HG03159 (cell line): ENCODE data around the gene PAPLN.
"Not testable (repeated sequence)": the region's sequence is repeated elsewhere in the genome, so short reads cannot be mapped to it uniquely, and the experiment has no call there.

Experiments used
- ATAC-seq: cut with Tn5 transposase; IDR thresholded peaks from one replicate; pipeline ENCODE4 v1.9.1; 2021; ENCODE audit warnings: mild to moderate bottlenecking, moderate library complexity; ENCODE audit not compliant: unreplicated experiment

Gene PAPLN, protein sequence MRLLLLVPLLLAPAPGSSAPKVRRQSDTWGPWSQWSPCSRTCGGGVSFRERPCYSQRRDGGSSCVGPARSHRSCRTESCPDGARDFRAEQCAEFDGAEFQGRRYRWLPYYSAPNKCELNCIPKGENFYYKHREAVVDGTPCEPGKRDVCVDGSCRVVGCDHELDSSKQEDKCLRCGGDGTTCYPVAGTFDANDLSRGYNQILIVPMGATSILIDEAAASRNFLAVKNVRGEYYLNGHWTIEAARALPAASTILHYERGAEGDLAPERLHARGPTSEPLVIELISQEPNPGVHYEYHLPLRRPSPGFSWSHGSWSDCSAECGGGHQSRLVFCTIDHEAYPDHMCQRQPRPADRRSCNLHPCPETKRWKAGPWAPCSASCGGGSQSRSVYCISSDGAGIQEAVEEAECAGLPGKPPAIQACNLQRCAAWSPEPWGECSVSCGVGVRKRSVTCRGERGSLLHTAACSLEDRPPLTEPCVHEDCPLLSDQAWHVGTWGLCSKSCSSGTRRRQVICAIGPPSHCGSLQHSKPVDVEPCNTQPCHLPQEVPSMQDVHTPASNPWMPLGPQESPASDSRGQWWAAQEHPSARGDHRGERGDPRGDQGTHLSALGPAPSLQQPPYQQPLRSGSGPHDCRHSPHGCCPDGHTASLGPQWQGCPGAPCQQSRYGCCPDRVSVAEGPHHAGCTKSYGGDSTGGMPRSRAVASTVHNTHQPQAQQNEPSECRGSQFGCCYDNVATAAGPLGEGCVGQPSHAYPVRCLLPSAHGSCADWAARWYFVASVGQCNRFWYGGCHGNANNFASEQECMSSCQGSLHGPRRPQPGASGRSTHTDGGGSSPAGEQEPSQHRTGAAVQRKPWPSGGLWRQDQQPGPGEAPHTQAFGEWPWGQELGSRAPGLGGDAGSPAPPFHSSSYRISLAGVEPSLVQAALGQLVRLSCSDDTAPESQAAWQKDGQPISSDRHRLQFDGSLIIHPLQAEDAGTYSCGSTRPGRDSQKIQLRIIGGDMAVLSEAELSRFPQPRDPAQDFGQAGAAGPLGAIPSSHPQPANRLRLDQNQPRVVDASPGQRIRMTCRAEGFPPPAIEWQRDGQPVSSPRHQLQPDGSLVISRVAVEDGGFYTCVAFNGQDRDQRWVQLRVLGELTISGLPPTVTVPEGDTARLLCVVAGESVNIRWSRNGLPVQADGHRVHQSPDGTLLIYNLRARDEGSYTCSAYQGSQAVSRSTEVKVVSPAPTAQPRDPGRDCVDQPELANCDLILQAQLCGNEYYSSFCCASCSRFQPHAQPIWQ

GRCh38 chr14:73237219-73237785 is at the start of gene PAPLN:
Gene PAPLN, plus strand, starts transcription at chr14:73237506. Its CDS starts 2,273 bp downstream, at chr14:73239779.
- ATAC-seq: no peak

DNA sequence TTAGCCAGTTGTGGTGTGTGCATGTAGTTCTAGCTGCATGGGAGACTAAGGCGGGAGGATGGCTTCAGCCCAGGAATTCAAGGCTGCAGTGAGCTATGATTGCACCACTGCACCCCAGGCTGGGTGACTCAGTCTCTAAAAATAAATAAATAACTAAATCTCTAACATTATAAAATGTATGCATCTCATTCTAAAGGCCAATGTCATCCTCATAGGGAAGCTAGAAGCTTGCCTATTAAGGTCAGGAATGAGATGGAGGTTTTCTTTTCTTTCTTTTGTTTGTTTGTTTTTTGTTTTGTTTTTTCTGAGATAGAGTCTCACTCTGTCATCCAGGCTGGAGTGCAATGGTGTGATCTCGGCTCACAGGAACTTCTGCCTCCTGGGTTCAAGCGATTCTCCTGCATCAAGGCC is 48.8 kb upstream of the PAPLN start:
- no peak for ATAC-seq

GRCh38 chr14:73189651-73190050 is 47.7 kb upstream of the PAPLN start:
- ATAC-seq: no peak

DNA sequence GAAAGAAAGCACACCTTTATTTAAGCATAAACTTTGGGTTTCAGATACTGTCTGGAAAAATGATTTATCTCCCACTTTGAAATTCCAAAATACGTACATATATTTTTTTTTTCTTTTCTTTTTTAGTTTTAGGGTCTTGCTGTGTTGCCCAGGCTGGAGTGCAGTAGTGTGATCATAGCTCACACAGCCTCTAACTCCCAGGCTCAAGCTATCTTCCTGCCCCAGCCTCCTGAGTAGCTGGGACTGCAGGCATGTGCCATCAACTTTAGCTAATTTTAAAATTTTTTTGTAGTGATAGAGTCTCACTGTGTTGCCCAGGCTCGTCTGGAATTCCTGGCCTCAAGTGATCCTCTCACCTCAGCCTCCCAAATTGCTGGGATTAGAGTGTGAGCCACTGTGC is 45.9 kb upstream of the PAPLN start:
- ATAC-seq: no peak

GRCh38 chr14:73194306-73194705 is 43.0 kb upstream of the PAPLN start:
- ATAC-seq: not testable (repeated sequence)

DNA sequence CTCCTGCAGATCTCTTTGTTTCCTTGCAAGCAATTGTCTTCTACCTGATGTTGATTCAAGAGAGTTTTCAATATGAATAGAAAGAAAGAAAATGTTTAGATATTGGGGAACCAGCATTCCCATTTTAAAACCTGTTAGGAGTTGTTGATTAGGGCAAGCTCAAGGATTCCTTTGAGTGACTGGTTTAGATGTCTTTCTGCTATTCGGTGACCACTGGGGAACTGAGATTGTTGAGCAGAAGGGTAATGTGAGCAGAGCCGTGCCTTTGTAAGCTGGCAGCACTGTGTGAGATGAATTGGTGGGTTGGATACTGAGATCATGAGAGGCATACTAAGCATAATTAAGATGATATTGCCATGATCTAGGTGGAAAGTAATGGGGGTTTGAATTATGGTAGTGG is 39.1 kb upstream of the PAPLN start:
- no peak for ATAC-seq

GRCh38 chr14:73203527-73203926 is 33.8 kb upstream of the PAPLN start:
- ATAC-seq: no peak

GRCh38 chr14:73207615-73208014 is 29.7 kb upstream of the PAPLN start:
- no peak for ATAC-seq

GRCh38 chr14:73208390-73208789 is 28.9 kb upstream of the PAPLN start:
- ATAC-seq: no peak

DNA sequence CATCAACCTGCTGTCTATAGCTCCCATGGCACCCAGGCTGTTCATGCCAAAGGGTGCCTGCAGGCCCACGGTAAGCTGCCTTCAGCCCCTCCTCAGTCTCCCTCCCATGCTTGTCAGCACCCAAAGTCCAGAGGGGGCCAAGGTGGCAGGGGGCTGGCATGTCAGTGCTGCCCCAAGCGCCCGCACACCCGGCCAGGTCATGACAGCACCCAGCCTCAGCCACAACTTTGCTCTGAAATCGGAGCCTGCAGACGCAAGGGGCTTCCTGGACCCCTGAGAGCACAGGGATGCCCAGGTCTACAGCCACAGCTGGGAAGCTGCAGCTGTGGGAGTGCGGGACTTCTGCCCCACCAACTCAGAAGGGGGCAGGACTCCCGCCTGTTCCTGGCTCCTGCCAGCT is 28.5 kb upstream of the PAPLN start:
- no peak for ATAC-seq

DNA sequence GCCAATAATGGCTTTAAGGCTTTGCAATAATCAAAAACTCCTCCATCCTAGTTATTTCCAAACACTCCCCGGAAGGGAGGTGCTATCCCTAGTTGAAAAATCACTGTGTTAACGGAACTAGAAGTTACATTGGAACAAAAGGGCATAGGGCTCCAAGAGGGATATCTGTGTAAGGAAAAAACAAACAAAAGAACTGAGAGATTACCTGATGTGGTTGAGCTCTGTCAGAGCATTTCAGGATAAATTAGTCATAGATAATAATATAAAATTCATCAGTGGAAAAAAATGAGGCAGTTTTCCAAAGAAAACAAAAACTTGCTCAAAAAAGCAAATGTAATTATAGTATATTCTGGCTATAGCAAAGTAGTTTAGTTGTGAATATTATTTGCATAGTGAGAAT is 27.4 kb upstream of the PAPLN start:
- no peak for ATAC-seq

DNA sequence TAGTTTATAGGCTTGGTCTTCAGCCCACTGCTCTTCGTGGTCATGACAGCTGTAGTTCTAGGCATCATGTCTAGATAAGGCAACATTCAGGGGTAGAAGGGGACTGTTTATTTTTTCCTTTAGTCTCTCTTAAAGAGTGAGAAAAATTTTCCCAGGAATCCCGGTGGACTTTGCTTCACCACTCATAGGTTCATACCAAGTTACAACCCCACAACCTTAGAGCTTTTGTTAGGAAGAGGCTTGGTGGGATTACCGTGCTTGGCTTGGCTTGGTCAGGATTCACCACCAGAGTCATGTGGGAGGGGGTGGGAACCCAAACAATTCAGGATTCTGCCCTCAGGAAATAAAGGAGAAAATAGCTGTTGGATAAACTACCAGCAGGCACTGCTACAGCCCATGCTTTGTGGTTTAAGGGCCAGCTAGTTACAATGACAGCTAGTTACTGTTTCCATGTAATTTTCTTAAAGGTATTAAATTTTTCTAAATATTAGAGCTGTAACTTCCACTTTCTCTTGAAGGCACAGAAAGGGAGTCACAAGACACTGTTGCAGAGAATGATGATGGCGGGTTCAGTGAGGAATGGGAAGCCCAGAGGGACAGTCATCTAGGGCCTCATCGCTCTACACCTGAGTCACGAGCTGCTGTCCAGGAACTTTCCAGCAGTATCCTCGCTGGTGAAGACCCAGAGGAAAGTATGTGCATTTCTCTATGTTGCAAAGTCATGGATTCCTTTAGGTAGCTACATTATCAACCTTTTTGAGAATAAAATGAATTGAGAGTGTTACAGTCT is 25.9 kb upstream of the PAPLN start:
- ATAC-seq: no peak

DNA sequence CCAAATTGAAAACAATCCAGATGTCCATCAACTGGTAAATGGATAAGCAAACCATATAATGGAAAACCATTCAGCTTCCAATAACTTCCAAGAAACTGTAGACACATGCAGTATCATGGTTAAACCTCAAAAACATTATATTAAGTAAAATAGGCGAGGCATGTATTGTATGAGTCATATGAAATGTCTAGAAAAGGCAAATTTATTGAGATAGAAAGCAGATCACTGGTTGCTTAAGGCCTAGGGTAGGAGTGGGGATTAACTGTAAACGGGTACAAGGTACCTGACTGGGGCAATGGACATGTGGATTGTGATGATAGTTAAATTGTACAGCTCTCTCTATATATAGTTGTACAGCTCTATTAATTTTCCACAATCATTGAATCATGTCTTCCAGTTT is 21.3 kb upstream of the PAPLN start:
- ATAC-seq: no peak

DNA sequence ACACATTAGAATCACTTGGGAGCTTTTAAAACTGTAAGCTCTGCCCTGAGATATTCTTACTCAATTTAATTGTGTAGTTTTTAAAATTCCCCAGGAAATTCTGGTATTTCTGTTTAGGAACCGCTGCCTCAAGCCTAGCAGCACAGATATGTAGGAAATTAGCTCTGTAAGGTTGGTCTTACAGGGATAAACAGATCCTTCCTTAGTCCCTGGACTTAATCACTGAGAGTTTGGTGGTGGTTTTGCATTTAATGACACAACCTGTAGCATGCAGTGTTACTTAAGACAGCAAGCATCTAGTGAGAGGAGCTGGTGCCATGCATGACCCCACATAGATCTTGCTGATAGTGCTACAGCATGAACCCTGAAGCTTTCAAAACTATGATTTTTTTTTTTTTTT is 19.9 kb upstream of the PAPLN start:
- ATAC-seq: no peak

DNA sequence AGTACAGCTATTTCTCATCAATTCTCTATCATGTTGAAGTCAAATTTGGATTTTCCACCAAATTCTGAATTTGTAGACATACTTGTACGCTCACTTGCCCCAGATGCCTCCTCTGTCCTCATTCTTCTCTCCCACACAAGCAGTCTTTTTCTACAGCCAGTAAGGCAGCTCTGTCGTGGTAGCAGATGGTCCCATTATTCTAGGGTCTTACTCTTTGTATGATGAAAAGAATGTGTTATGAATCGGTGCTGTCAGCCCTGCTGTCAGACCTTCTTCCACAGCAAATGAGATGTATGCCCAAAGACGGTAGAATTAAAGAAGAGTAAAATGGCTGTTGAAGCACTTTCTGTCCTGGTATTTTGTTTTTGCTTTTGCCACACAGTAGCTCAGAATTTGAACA is 17.2 kb upstream of the PAPLN start:
- ATAC-seq: no peak

GRCh38 chr14:73220634-73221033 is 16.7 kb upstream of the PAPLN start:
- ATAC-seq: no peak

GRCh38 chr14:73221945-73222344 is 15.4 kb upstream of the PAPLN start:
- no peak for ATAC-seq

DNA sequence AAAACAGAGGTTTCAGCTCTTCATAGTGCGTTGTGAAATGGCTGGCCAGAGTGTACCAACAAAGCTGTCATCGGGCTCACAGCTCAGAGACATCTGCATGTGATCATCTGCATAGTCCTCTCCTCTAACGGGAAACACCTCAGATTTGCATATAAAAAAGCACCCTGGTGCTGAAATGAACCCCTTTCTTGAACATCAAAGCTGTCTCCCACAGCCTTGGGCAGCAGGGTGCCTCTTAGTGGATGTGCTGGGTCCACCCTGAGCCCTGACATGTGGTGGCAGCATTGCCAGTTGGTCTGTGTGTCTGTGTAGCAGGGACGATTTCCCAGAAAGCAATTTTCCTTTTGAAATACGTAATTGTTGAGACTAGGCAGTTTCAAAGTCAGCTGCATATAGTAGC is 14.3 kb upstream of the PAPLN start:
- ATAC-seq: no peak

DNA sequence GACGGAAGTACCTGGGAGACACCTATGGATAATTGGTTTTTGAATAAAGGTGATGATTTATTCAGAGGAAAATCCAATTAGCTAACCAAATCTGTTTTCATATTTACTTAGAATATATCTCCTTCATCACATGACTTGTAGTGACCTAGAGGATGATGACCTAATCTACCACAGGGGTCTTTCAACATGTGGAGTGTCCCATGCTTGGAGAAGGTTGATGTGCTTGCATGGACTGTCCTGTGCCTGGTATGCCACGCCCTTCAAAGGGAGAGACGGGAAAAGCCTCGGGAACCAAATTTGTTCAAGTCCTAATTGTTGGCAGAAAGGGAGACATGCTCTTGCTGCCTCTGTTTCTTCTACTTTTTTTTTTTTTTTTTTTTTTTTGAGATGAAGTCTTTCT is 11.8 kb upstream of the PAPLN start:
- ATAC-seq: no peak
